Measurements from ENCODE around the gene QDPR.

DNA sequence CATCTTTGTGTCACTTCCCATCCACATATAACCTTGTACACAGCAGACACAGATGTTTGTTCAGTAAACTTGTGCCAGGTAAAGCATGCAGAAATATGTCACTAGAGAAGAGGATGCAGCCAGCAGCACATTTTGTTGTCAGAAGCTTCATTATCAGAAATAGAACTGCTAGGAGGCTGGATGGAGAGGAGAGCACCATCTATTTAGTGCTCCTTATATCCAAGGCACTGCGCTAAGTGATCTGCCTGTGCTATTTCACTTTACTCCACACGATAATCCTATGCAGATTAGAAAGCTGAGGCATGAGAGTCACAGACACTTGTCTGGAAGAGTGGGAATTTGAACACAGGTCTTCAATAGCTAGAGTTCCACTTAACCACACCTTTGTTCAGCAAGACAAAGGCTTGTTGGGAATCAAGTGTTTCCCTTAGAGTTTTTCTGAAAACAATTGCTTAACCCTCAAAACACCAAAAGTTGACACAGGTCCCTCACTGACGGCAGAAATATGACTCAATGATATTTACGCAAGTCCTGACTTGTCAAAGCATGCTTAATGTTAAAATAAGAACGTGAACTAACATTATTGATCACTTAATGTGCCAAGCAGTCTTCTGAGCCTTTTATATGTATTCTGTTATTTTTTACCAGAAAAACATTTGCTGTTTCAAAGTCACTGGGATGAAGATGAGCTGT lies 1.2 kb upstream of the QDPR start:
- TF ChIP-seq, protein P1, sequence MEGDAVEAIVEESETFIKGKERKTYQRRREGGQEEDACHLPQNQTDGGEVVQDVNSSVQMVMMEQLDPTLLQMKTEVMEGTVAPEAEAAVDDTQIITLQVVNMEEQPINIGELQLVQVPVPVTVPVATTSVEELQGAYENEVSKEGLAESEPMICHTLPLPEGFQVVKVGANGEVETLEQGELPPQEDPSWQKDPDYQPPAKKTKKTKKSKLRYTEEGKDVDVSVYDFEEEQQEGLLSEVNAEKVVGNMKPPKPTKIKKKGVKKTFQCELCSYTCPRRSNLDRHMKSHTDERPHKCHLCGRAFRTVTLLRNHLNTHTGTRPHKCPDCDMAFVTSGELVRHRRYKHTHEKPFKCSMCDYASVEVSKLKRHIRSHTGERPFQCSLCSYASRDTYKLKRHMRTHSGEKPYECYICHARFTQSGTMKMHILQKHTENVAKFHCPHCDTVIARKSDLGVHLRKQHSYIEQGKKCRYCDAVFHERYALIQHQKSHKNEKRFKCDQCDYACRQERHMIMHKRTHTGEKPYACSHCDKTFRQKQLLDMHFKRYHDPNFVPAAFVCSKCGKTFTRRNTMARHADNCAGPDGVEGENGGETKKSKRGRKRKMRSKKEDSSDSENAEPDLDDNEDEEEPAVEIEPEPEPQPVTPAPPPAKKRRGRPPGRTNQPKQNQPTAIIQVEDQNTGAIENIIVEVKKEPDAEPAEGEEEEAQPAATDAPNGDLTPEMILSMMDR (IDR thresholded peaks at IDR 0.05), result no peak
- TF ChIP-seq POLR2A (IDR thresholded peaks at IDR 0.05), result no peak
